Coronary artery (tissue), 2 donors: ENCODE data around the gene NRBP1.

ENCODE experiments used
- DNase-seq: peaks from one replicate; pipeline ENCODE4 v3.0.0-alpha.2; 2017; ENCODE audit warnings: low spot score
- H3K27ac ChIP-seq, 2 donors: fragments of 200-600 bp; sonication (generic); one replicate each; pipeline ENCODE4 v1.5.1; 2016 to 2019
- H3K4me3 ChIP-seq: fragments of 200-600 bp; sonication (generic); 2 replicates; pipeline ENCODE4 v1.5.1; 2016; ENCODE audit warnings: mild to moderate bottlenecking, moderate library complexity
- CTCF ChIP-seq: fragments of 200-600 bp; sonication (generic); IDR thresholded peaks from one replicate; pipeline ENCODE4 v1.5.1; 2019; ENCODE audit warnings: antibody characterized with exemption

NRBP1 gene

GRCh38 chr2:27381577-27382181 lies 46.8 kb upstream of the NRBP1 start:
- TF ChIP-seq CTCF = no peak
- peak overlapping the region; percentile 94 for H3K4me3 ChIP-seq
- peak overlapping the region; percentile 81 to 96 for H3K27ac ChIP-seq
- DNase-seq = no peak

DNA sequence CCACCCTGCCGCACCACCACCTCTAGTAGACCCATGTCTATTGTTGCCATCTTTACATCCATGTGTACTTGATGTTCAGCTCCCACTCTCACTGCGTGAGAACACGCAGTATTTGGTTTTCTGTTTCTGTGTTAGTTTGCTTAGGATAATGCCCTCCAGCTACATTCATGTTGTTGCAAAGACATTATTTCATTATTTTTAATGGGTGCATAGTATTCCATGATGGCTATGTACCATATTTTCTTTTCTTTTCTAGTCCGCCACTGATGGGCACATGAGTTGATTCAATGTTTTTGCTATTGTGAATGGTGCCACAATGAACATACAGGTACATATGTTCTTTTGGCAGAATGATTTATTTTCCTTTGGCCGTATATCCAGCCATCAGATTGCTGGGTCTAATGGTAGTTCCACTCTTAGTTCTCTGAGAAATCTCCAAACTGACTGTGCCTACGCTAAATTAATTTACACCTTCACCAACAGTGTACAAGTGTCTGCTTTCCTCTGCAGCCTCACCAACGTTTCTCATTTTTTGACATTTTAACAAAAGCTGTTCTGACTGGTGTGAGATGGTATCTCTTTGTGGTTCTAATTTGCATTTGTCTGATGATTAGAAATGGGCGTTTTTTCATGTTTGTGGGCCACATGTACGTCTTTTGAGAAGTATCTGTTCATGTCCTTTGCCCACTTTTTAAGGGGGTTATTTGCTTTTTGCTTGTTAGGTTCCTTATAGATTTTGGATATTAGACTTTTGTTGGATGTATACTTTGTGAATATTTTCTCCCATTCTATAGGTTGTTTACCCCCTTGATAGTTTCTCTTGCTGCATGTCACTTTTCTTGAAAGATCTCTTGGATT lies 37.4 kb upstream of the NRBP1 start:
- no peak overlapping the region for H3K27ac ChIP-seq
- DNase-seq = no peak
- H3K4me3 ChIP-seq = no peak overlapping the region
- no peak for TF ChIP-seq CTCF

- Histone ChIP-seq H3K4me3 (no peak overlapping the region), H3K27ac (no peak overlapping the region)
- DNase-seq = no peak
- TF ChIP-seq CTCF = no peak
These were observed 35.2 kb upstream of the NRBP1 start for GRCh38 chr2:27393225-27393624.

GRCh38 chr2:27398962-27399361 lies 29.5 kb upstream of the NRBP1 start:
- no peak overlapping the region for H3K27ac ChIP-seq
- no peak for DNase-seq
- TF ChIP-seq CTCF = no peak
- no peak overlapping the region for H3K4me3 ChIP-seq

GRCh38 chr2:27400348-27401135 lies 27.9 kb upstream of the NRBP1 start:
- Histone ChIP-seq H3K27ac (no peak overlapping the region), H3K4me3 (no peak overlapping the region)
- no peak for DNase-seq
- TF ChIP-seq CTCF = no peak

DNA sequence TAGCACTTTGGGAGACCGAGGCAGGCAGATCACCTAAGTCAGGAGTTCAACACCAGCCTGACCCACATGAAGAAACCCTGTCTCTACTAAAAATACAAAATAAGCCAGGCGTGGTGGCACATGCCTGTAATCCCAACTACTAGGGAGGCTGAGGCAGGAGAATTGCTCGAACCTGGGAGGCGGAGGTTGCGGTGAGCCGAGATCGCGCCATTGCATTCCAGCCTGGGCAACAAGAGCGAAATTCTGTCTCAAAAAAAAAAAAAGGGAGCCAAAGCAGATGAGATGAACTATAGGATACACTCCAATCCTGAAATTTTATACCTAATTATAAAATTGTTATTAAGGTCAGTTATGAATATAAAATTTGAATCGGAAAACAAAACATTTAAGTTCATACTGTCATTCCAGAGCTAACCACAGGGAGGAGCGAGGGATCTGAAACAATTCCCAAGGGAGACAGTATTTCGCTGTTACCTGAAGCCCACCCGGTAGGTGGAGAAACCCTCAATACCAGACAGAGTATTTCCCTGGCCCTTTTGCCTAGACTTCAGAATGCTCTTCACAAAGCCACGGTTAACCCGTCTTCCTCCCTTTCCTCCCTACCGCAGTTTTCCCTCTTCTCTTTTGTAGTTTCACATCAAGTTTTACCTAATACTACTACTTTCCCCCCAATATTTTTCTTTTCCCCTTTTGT lies 20.5 kb upstream of the NRBP1 start:
- no peak for DNase-seq
- Histone ChIP-seq H3K4me3 (peak overlapping the region; percentile 90), H3K27ac (no peak overlapping the region)
- TF ChIP-seq CTCF = peak; percentile 18
